Measurements from ENCODE around the gene RBMS1. TPM values are rescaled to one million over a fixed set of nuclear protein-coding genes. Genes with fewer than 3 reads are reported as not detected.
A peak's percentile ranks its signal among the peaks of the same experiment; 100 is the strongest.

The RBMS1 gene
- polyA plus RNA-seq (2011; rRNA removed) (103 and 108 TPM in 2 replicates), polyA plus RNA-seq (2017; fragmentation: RNase III; extraction: RNeasy Plus Mini Kit Qiagen cat#74134 plus additional on column Dnase treatment) (51.9 to 56.2 TPM (median 55.8 TPM) in 3 replicates), polyA minus RNA-seq (2011; rRNA and poly(A)+ RNA removed) (92.2 and 103 TPM in 2 replicates)
- polyA plus RNA-seq (2012; cell fraction: cytosol; rRNA removed), result 40.1 and 51.1 TPM in 2 replicates
- 28.8 and 32.3 TPM in 2 replicates for polyA plus RNA-seq (2012; cell fraction: nucleus; rRNA removed)

- peak within 1 kb of the TSS; percentile 91 for H3K4me3 ChIP-seq
- ChIA-PET CTCF (interaction anchor here (0.7 kb wide), 1 partner anchor 428 kb away, joined by 3 read pairs; no protein-coding TSS in a partner anchor), POLR2A (interaction anchor here (0.6 kb wide), 1 partner anchor 72 kb away, joined by 6 read pairs; no protein-coding TSS in a partner anchor)
- DNase-seq (ENCODE audit: low read depth in 1 of 2, low spot score in 1 of 2), result peak; percentile 46 to 63
- TF ChIP-seq JUN (IDR thresholded peaks at IDR 0.05) (peak in 1 of 2 experiments; percentile 50; a peak in 3 of 5 replicates), BCL3 (IDR thresholded peaks at IDR 0.05) (0 out of 3 replicates have a peak, but pooled peaks have one; percentile 27), ELK1 (IDR thresholded peaks at IDR 0.05; ENCODE audit: low read depth, low read length) (no peak), MAZ (IDR thresholded peaks at IDR 0.05; ENCODE audit: borderline replicate concordance, low read depth, low read length) (no peak), RFX5 (IDR thresholded peaks at IDR 0.05) (no peak), SREBF2 (IDR thresholded peaks at IDR 0.05) (no peak), PBX3 (IDR thresholded peaks at IDR 0.05) (no peak), POLR2A (IDR thresholded peaks at IDR 0.05; ENCODE audit: low read length) (peak; percentile 49), SMC3 (IDR thresholded peaks at IDR 0.05) (peak; percentile 40; the same call in 2 of the 3 replicates), CHD2 (IDR thresholded peaks at IDR 0.05; ENCODE audit: low read length, partially characterized antibody) (no peak), EP300 (IDR thresholded peaks at IDR 0.05) (no peak), GATA3 (IDR thresholded peaks at IDR 0.05; ENCODE audit: borderline replicate concordance) (no peak), KDM1A (IDR thresholded peaks at IDR 0.05; ENCODE audit: low read depth) (no peak), ZSCAN20 (CRISPR knock-in tag; IDR thresholded peaks at IDR 0.05) (no peak), EHF (CRISPR knock-in tag; IDR thresholded peaks at IDR 0.05) (no peak), ESRRA (IDR thresholded peaks at IDR 0.05; ENCODE audit: borderline replicate concordance, low read length) (no peak), FOSL2 (IDR thresholded peaks at IDR 0.05) (no peak), FOSL2 (CRISPR knock-in tag; IDR thresholded peaks at IDR 0.05) (no peak), PHF8 (IDR thresholded peaks at IDR 0.05; ENCODE audit: borderline replicate concordance, low read depth) (0 out of 2 replicates have a peak, but pooled peaks have one; percentile 13)
- 2% methylated on average over 17 of the region's 66 CpGs for WGBS (ENCODE audit: missing lambda C conversion rate)
- H3K4me1 ChIP-seq, result peaks cover 35% of the 10 kb centered on the region
- H3K27ac ChIP-seq, result peak within 1 kb of the TSS; percentile 95 to 99
- H3K9me3 ChIP-seq, result no peaks in the 10 kb centered on the region
- H3K4me2 ChIP-seq, result peak within 1 kb of the TSS; percentile 86
- ATAC-seq, result peak; percentile 75 to 77
- FAIRE-seq, result no peak
These were observed at the start of gene RBMS1 for GRCh38 chr2:160493227-160494028. TSS of gene RBMS1 (minus strand) at chr2:160493807. CDS start at chr2:160493363, 444 bp downstream.

- H3K9me3 ChIP-seq, result no peaks in the 10 kb centered on the region
- WGBS (ENCODE audit: missing lambda C conversion rate), result 80% methylated on average over 3 of the region's 3 CpGs
- FAIRE-seq, result no peak
- H3K4me2 ChIP-seq, result no peak overlapping the region
- no peak overlapping the region for H3K4me3 ChIP-seq
- TF ChIP-seq HEYL (CRISPR knock-in tag; IDR thresholded peaks at IDR 0.05), result no peak
- no peak for ATAC-seq
- no peak for DNase-seq (ENCODE audit: low read depth in 1 of 2, low spot score in 1 of 2)
- no peak overlapping the region for H3K27ac ChIP-seq
- CTCF ChIA-PET, result interaction anchor here (1.9 kb wide), 1 partner anchor 432 kb away, joined by 6 read pairs; no protein-coding TSS in a partner anchor
- peaks cover 9% of the 10 kb centered on the region; the same call in 2 of the 3 replicates for H3K4me1 ChIP-seq
- POLR2A ChIA-PET, result no interaction called here
These were observed 48.1 kb upstream of the RBMS1 start for GRCh38 chr2:160541745-160542144.
